Cardiac fibroblast (primary cell): Measurements from ENCODE around the gene TAF11L9.
"Not testable (repeated sequence)": the region's sequence is repeated elsewhere in the genome, so short reads cannot be mapped to it uniquely, and the experiment has no call there.

ENCODE experiments used
- DNase-seq, 2 donors: peaks; one replicate each; pipeline versions ENCODE4 v3.0.0 to v3.0.0-alpha.2; 2010; ENCODE audit warnings: low read depth in 2 of 2
- H3K4me3 ChIP-seq, 2 donors: replicated peaks in 1 of 2; 1 replicate in 1 of 2; 2 replicates in 1 of 2; pipeline ENCODE4 v1.5.1; 2011; ENCODE audit warnings: low read depth in 2 of 2, low read length in 2 of 2, mild to moderate bottlenecking in 2 of 2, moderate library complexity in 1 of 2
- CTCF ChIP-seq: IDR thresholded peaks from one replicate; pipeline ENCODE4 v1.5.1; 2011; ENCODE audit warnings: low read depth, mild to moderate bottlenecking, low read length, inconsistent platforms

The TAF11L9 gene

GRCh38 chr5:17604951-17605350 lies 10.8 kb upstream of the TAF11L9 start:
- H3K4me3 ChIP-seq = no peak overlapping the region
- no peak for TF ChIP-seq CTCF
- no peak for DNase-seq

GRCh38 chr5:17603880-17604279 lies 9.7 kb upstream of the TAF11L9 start, which contains the start of gene TAF11L11:
Gene TAF11L11, plus strand, starts transcription at chr5:17604183.
- H3K4me3 ChIP-seq, DNase-seq: not testable (repeated sequence)

- not testable (repeated sequence) for DNase-seq, H3K4me3 ChIP-seq
These were observed 3.5 kb upstream of the TAF11L9 start, which contains the start of gene TAF11L10 for GRCh38 chr5:17597728-17598127. Gene TAF11L10, minus strand, starts transcription at chr5:17597828.

GRCh38 chr5:17590860-17591259 lies 3.3 kb downstream of the TAF11L9 start, which contains the start of gene TAF11L8:
Gene TAF11L8, minus strand, starts transcription at chr5:17590960.
- H3K4me3 ChIP-seq, DNase-seq: not testable (repeated sequence)

GRCh38 chr5:17585658-17586057 lies 8.5 kb downstream of the TAF11L9 start, which contains the start of gene TAF11L7:
Gene TAF11L7, minus strand, starts transcription at chr5:17585758.
- H3K4me3 ChIP-seq, DNase-seq: not testable (repeated sequence)
